Measurements from ENCODE around the gene MEGF11.
"Not testable (repeated sequence)": the region's sequence is repeated elsewhere in the genome, so short reads cannot be mapped to it uniquely, and the experiment has no call there.

DNA sequence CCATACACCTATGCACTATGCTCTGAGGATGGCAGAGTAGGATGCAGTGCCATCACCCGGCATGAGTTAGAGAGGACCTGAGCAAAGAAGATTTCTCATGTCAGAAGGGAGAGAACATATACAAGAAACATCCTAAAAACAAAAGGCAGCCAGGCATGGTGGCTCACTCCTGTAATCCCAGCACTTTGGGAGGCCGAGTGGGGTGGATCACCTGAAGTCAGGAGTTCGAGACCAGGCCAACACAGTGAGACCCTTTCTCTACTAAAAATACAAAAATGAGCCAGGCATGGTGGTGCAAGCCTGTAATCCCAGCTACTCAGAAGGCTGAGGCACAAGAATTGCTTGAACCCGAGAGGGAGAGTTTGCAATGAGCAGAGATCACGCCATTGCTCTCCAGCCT is 7.7 kb downstream of the MEGF11 start:
- TF ChIP-seq, protein P1, sequence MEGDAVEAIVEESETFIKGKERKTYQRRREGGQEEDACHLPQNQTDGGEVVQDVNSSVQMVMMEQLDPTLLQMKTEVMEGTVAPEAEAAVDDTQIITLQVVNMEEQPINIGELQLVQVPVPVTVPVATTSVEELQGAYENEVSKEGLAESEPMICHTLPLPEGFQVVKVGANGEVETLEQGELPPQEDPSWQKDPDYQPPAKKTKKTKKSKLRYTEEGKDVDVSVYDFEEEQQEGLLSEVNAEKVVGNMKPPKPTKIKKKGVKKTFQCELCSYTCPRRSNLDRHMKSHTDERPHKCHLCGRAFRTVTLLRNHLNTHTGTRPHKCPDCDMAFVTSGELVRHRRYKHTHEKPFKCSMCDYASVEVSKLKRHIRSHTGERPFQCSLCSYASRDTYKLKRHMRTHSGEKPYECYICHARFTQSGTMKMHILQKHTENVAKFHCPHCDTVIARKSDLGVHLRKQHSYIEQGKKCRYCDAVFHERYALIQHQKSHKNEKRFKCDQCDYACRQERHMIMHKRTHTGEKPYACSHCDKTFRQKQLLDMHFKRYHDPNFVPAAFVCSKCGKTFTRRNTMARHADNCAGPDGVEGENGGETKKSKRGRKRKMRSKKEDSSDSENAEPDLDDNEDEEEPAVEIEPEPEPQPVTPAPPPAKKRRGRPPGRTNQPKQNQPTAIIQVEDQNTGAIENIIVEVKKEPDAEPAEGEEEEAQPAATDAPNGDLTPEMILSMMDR (IDR thresholded peaks at IDR 0.05) = not testable (repeated sequence)
- not testable (repeated sequence) for TF ChIP-seq POLR2A (IDR thresholded peaks at IDR 0.05)
